Fibroblast of mammary gland (primary cell): ENCODE measurements around the gene KRT83.
A peak's percentile ranks its signal among the peaks of the same experiment; 100 is the strongest.

ENCODE experiments used
- DNase-seq: peaks from one replicate; pipeline ENCODE4 v3.0.0-alpha.2; 2010; ENCODE audit warnings: low read depth
- H3K4me3 ChIP-seq: 2 replicates; pipeline ENCODE4 v1.5.1; 2011; ENCODE audit warnings: low read depth, mild to moderate bottlenecking, low read length, moderate library complexity; ENCODE audit not compliant: control insufficient read depth
- CTCF ChIP-seq: conservative IDR thresholded peaks from 2 replicates; pipeline ENCODE4 v1.5.1; 2011; ENCODE audit warnings: low read depth, low read length, inconsistent platforms; ENCODE audit not compliant: control insufficient read depth, insufficient read depth

The KRT83 gene

GRCh38 chr12:52354200-52354599 is 33.0 kb upstream of the KRT83 start:
- no peak for TF ChIP-seq CTCF
- no peak for DNase-seq
- H3K4me3 ChIP-seq = no peak overlapping the region

- no peak overlapping the region for H3K4me3 ChIP-seq
- TF ChIP-seq CTCF = no peak
- DNase-seq = no peak
Observed at GRCh38 chr12:52353766-52354165, 32.6 kb upstream of the KRT83 start.

GRCh38 chr12:52352951-52353350 is 31.8 kb upstream of the KRT83 start:
- TF ChIP-seq CTCF = no peak
- DNase-seq = no peak
- H3K4me3 ChIP-seq = no peak overlapping the region

GRCh38 chr12:52351196-52352059 is 30.2 kb upstream of the KRT83 start:
- DNase-seq = no peak
- TF ChIP-seq CTCF = no peak
- H3K4me3 ChIP-seq = no peak overlapping the region

GRCh38 chr12:52350786-52351185 is 29.6 kb upstream of the KRT83 start:
- DNase-seq = no peak
- no peak for TF ChIP-seq CTCF
- no peak overlapping the region for H3K4me3 ChIP-seq

- no peak overlapping the region for H3K4me3 ChIP-seq
- DNase-seq = no peak
- TF ChIP-seq CTCF = no peak
Observed at GRCh38 chr12:52350021-52350620, 28.9 kb upstream of the KRT83 start.

- peak; percentile 20 for DNase-seq
- H3K4me3 ChIP-seq = no peak overlapping the region
- TF ChIP-seq CTCF = no peak
Observed at GRCh38 chr12:52349196-52349595, 28.0 kb upstream of the KRT83 start.
